HG03060 (cell line): ENCODE data around the gene POLDIP2.
A peak's percentile ranks its signal among the peaks of the same experiment; 100 is the strongest.

Source experiments
- ATAC-seq: cut with Tn5 transposase; IDR thresholded peaks from one replicate; pipeline ENCODE4 v1.9.1; 2021; ENCODE audit warnings: low read depth, moderate number of reproducible peaks; ENCODE audit not compliant: unreplicated experiment

Gene POLDIP2

GRCh38 chr17:28357061-28357900 lies at the start of gene POLDIP2:
POLDIP2 (minus strand) TSS chr17:28357527; CDS start chr17:28357448, 79 bp downstream.
- peak; percentile 70 for ATAC-seq

- ATAC-seq, result no peak
Observed at GRCh38 chr17:28406473-28406814, 49.1 kb upstream of the POLDIP2 start.

- ATAC-seq, result no peak
Observed at GRCh38 chr17:28405632-28406472, 48.5 kb upstream of the POLDIP2 start, which contains the start of gene SLC46A1. SLC46A1 (minus strand) TSS chr17:28406212; CDS start chr17:28406114, 98 bp downstream.

GRCh38 chr17:28404812-28405570 lies 47.7 kb upstream of the POLDIP2 start:
- ATAC-seq, result no peak

- no peak for ATAC-seq
Observed at GRCh38 chr17:28404461-28404811, 47.1 kb upstream of the POLDIP2 start.

GRCh38 chr17:28404007-28404406 lies 46.7 kb upstream of the POLDIP2 start:
- no peak for ATAC-seq

- no peak for ATAC-seq
Observed at GRCh38 chr17:28402844-28403243, 45.5 kb upstream of the POLDIP2 start.

- no peak for ATAC-seq
Observed at GRCh38 chr17:28402224-28402630, 44.9 kb upstream of the POLDIP2 start.

- no peak for ATAC-seq
Observed at GRCh38 chr17:28399808-28400207, 42.5 kb upstream of the POLDIP2 start.

GRCh38 chr17:28398280-28398981 lies 41.1 kb upstream of the POLDIP2 start:
- ATAC-seq, result no peak

GRCh38 chr17:28397687-28398279 lies 40.5 kb upstream of the POLDIP2 start:
- ATAC-seq, result no peak

GRCh38 chr17:28397275-28397674 lies 39.9 kb upstream of the POLDIP2 start:
- ATAC-seq, result no peak

- ATAC-seq, result no peak
Observed at GRCh38 chr17:28396635-28397239, 39.4 kb upstream of the POLDIP2 start.

GRCh38 chr17:28395968-28396367 lies 38.6 kb upstream of the POLDIP2 start:
- ATAC-seq, result no peak

- no peak for ATAC-seq
Observed at GRCh38 chr17:28395426-28395825, 38.1 kb upstream of the POLDIP2 start.

- no peak for ATAC-seq
Observed at GRCh38 chr17:28394337-28395116, 37.2 kb upstream of the POLDIP2 start.

GRCh38 chr17:28392491-28392890 lies 35.2 kb upstream of the POLDIP2 start:
- no peak for ATAC-seq

GRCh38 chr17:28391401-28391800 lies 34.1 kb upstream of the POLDIP2 start:
- ATAC-seq, result no peak

GRCh38 chr17:28390984-28391383 lies 33.7 kb upstream of the POLDIP2 start:
- ATAC-seq, result no peak
